Uterus (tissue), 2 donors: ENCODE measurements around the gene CD300H.

Experiments used
- CTCF ChIP-seq, 4 experiments: fragments of 200-600 bp in 2 of 4; fragments of 450-650 bp in 2 of 4; sonication (generic) in 2 of 4; IDR thresholded peaks; one replicate each; pipeline ENCODE4 v1.5.1; 2016 to 2019; ENCODE audit warnings: antibody characterized with exemption in 4 of 4, mild to moderate bottlenecking in 2 of 4, moderate library complexity in 1 of 4
- POLR2A ChIP-seq, 2 donors: fragments of 450-650 bp; IDR thresholded peaks; one replicate each; pipeline ENCODE4 v1.6.1; 2016; ENCODE audit warnings: antibody characterized with exemption in 2 of 2, mild to moderate bottlenecking in 1 of 2, moderate library complexity in 1 of 2

GRCh38 chr17:74520016-74520434, 47.3 kb downstream of the CD300H start:
- TF ChIP-seq CTCF (IDR thresholded peaks at IDR 0.05) (no peak), POLR2A (IDR thresholded peaks at IDR 0.05) (no peak)
